Inferior parietal cortex (tissue), 1 donor: ENCODE measurements around the gene SH2D4B.

ENCODE experiments used
- DNase-seq: peaks from one replicate; pipeline ENCODE4 v3.0.0-alpha.2; 2016; ENCODE audit errors: extremely low spot score

Gene SH2D4B

DNA sequence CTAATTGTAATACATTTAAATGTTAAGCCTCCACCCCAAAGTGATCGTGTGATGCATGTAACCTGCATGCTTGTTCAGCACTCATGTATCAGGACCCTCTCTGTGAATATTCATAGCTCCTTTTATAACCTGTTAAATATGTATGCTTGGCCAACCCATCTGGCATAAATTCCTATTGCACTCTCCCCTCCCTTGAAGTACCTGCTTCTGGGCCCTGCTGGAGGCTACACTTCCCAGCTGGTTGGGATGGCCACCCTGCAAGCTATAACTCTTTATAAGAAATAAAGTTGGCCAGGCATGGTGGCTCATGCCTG lies 149.7 kb downstream of the SH2D4B start:
- DNase-seq: no peak

DNA sequence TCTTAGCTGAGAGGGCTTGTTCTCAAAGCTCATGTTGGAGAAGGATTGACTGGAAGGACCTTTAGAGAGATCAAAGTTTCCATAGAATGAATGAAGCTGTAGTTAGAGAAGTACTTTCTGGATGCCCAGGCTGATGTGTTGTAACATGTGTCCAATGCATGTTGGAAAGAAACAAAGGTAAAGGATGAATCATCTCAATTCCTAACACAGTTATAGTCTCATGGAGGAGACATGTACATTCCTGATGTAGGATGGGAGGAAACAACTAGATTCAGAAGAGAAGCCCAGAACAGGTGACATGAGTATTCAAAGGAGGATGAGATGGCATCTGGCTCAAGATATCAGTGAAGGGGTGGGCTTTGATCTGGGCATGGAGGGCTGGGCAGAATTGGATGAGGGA lies 152.7 kb downstream of the SH2D4B start:
- no peak for DNase-seq

- DNase-seq: no peak
These were observed 153.7 kb downstream of the SH2D4B start for GRCh38 chr10:80691441-80691840.

DNA sequence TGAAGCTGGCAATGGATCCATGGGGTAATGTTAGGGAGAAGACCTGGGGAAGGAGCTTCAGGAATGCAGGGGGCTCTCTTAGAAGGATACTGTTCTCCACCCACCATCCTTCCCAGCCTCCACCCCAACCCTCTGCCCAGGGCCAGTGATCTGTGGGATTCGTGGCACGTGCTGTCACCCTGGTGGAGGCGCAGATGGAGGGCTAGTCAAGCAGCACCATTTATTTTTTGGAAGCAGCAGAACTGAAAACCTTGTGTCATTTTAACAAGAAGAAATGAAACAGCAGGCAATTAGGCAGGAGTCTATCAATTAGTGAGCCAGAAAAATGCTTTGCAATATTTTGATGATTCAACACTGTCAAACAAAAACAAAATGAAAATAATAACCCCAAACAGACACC lies 155.9 kb downstream of the SH2D4B start:
- DNase-seq: no peak

DNA sequence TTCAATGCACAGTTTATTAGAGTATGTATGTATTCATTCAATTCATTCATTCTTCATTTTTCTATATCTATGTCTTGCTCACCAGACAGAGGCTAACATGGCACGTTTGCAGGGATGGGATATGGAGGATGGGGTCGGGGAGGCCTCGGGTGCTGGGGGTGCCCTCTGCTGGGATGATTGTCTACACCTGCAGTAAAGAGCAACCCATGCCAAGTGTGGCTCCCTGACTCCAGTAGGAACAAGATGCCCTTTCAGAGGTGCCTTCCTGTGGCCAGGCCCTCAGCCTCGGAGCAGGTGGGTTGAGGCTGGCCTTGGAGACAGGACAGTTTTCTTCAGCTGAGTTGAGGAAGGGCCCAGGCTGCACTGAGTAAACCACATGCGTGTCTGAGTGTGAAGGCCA lies 157.2 kb downstream of the SH2D4B start:
- DNase-seq: no peak
